Raji (cell line): ENCODE data around the gene ZBTB4.

Source experiments
- POLR2A ChIP-seq: IDR thresholded peaks from 2 replicates; pipeline ENCODE4 v1.6.1; 2011; ENCODE audit warnings: low read depth, low read length, control low read depth; ENCODE audit not compliant: insufficient read depth

Gene ZBTB4

GRCh38 chr17:7425316-7425715 lies 54.1 kb downstream of the ZBTB4 start, which contains the start of gene SPEM2:
SPEM2 (plus strand) TSS chr17:7425616; CDS start chr17:7425689, 73 bp downstream.
- no peak for TF ChIP-seq POLR2A

DNA sequence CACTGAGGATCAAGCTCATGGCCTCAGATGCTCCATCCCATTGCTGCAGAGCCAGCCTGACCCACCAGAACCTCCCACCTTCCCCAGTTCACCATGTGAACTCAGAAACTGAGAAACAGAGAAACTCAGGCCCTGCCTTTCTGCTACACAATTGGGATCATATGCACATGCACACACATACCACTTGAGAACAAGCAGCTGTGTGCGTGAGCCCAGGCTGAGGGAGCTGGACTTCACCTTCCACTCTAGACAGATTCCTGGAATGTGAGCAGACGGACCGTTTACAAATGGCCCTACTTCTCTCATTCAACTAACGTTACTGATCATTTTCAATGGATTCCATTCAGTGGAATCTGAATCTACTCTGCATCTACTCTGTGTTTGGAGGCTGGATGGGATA lies 55.8 kb downstream of the ZBTB4 start:
- TF ChIP-seq POLR2A = no peak

- TF ChIP-seq POLR2A = no peak
Measured at GRCh38 chr17:7421186-7421585, 58.2 kb downstream of the ZBTB4 start.

GRCh38 chr17:7419819-7420610 lies 59.4 kb downstream of the ZBTB4 start, which contains the start of gene SPEM1:
SPEM1 (plus strand) TSS chr17:7420324; CDS start chr17:7420385, 61 bp downstream.
- TF ChIP-seq POLR2A = no peak

GRCh38 chr17:7418472-7419152 lies 60.8 kb downstream of the ZBTB4 start:
- no peak for TF ChIP-seq POLR2A

- TF ChIP-seq POLR2A = no peak
Measured at GRCh38 chr17:7417056-7417655, 62.3 kb downstream of the ZBTB4 start.

DNA sequence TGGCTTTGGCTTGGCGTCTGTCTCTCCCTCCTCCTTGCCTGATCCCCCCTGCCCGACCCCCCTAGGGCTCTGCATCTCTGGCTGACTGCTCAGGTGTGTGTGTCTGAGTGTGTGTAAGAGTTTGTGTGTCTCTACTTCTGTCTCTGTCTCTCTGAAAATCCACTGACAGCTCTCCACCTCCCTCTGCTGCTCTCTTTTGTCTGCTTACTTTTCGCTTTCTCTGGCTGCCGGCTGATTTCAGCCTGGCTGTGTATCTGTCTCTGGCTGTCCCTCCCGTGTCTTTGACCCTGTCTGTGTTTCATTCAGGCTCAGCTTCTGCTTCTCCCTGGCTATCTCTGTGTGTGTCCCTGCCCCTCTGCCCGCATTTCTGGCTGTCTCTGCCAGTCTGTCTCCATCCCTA lies 63.1 kb downstream of the ZBTB4 start:
- TF ChIP-seq POLR2A = no peak

DNA sequence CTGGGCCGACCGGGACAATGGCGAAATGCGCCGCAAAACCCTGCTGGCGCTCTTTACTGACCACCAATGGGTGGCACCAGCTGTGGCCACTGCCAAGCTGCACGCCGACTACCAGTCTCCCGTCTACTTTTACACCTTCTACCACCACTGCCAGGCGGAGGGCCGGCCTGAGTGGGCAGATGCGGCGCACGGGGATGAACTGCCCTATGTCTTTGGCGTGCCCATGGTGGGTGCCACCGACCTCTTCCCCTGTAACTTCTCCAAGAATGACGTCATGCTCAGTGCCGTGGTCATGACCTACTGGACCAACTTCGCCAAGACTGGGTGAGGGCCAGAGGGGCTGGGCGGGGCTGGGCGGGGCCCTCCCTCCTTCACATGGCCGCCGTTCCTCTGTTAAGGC lies 63.6 kb downstream of the ZBTB4 start:
- TF ChIP-seq POLR2A = no peak

- TF ChIP-seq POLR2A = no peak
Measured at GRCh38 chr17:7414837-7415236, 64.6 kb downstream of the ZBTB4 start.

DNA sequence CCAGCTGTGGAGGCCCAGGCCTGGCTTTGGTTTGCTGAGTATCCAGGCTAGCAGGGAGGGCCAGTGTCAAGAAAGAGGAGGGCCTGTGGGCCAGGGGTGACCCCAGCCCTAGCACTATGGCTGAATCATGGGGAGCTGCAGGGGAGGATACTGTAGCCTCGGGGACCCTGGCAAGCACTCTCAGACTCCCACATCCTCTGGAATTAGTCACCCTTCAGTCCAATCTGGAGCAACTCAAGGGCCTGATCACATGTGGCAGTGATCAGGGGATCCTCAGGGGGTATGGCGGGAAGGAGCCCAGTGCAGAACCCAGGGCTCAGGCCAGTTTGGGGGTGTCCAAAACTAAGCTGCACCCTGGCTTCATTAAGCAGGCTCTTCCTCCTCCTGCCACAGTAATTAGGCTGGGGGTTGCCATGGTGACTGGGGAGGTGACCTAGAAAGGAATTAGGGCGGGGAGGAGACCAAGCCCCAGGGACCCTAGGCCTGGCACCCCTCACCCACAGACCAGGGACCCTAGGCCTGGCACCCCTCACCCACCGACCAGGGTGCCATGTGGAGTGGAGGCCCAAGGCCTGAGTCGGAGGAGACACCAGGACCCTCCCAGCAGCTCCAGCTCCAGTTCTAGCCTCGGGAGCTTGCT lies 66.0 kb downstream of the ZBTB4 start:
- TF ChIP-seq POLR2A = no peak

GRCh38 chr17:7411427-7411750 lies 68.0 kb downstream of the ZBTB4 start:
- no peak for TF ChIP-seq POLR2A

GRCh38 chr17:7410634-7411426 lies 68.6 kb downstream of the ZBTB4 start:
- TF ChIP-seq POLR2A = no peak

- no peak for TF ChIP-seq POLR2A
Measured at GRCh38 chr17:7409716-7410115, 69.7 kb downstream of the ZBTB4 start.
